ENCODE data around the gene ABLIM2. TPM values are rescaled to one million over a fixed set of nuclear protein-coding genes. Genes with fewer than 3 reads are reported as not detected.

Gene ABLIM2
- total RNA-seq, 2 experiments from 2014 or later: 0.76 TPM; not detected in 1

- Histone ChIP-seq H3K4me3 (ENCODE audit: low read depth, low read length, poor library complexity, severe bottlenecking) (no peak overlapping the region), H3K36me3 (ENCODE audit: insufficient read depth, low read length) (no peaks in the 10 kb centered on the region), H2AFZ (ENCODE audit: low read length) (no peak overlapping the region), H3K4me2 (ENCODE audit: low read length) (no peak overlapping the region), H3K27ac (ENCODE audit: low read depth, low read length, poor library complexity, severe bottlenecking) (no peak overlapping the region), H3K9me3 (ENCODE audit: low read length) (no peaks in the 10 kb centered on the region), H4K20me1 (ENCODE audit: insufficient read depth, low read length) (no peaks in the 10 kb centered on the region), H3K9me2 (ENCODE audit: insufficient read depth, low read length) (no peaks in the 10 kb centered on the region), H3K4me1 (ENCODE audit: insufficient read depth, low read length, poor library complexity, severe bottlenecking) (no peaks in the 10 kb centered on the region), H3K79me2 (ENCODE audit: insufficient read depth, low read depth, low read length) (no peaks in the 10 kb centered on the region)
- ChIA-PET POLR2A (no interaction called here), CTCF (ENCODE audit: unreplicated experiment) (no interaction called here)
- BruUV-seq (replicated peaks): no TSS peak
- intact Hi-C loops (cut with micrococcal nuclease; ENCODE audit: unreplicated experiment): no loop called here
- no peak for DNase-seq (ENCODE audit: low spot score)
- no peak for TF ChIP-seq CTCF (conservative IDR thresholded peaks at IDR 0.05; ENCODE audit: low read length)
- TF ChIP-seq EZH2phosphoT487 (IDR thresholded peaks at IDR 0.05; ENCODE audit: borderline replicate concordance, low read depth, low read length): no peak
Observed at GRCh38 chr4:8024073-8024786, 134.4 kb downstream of the ABLIM2 start.

GRCh38 chr4:8023696-8024033, 134.9 kb downstream of the ABLIM2 start:
- POLR2A ChIA-PET: no interaction called here
- no peak overlapping the region for H3K27ac ChIP-seq (ENCODE audit: low read depth, low read length, poor library complexity, severe bottlenecking)
- H3K4me1 ChIP-seq (ENCODE audit: insufficient read depth, low read length, poor library complexity, severe bottlenecking): no peaks in the 10 kb centered on the region
- H3K36me3 ChIP-seq (ENCODE audit: insufficient read depth, low read length): no peaks in the 10 kb centered on the region
- no peak overlapping the region for H3K4me3 ChIP-seq (ENCODE audit: low read depth, low read length, poor library complexity, severe bottlenecking)
- no peaks in the 10 kb centered on the region for H3K79me2 ChIP-seq (ENCODE audit: insufficient read depth, low read depth, low read length)
- intact Hi-C loops (cut with micrococcal nuclease; ENCODE audit: unreplicated experiment): no loop called here
- no TSS peak for BruUV-seq (replicated peaks)
- H4K20me1 ChIP-seq (ENCODE audit: insufficient read depth, low read length): no peaks in the 10 kb centered on the region
- DNase-seq (ENCODE audit: low spot score): no peak
- H3K4me2 ChIP-seq (ENCODE audit: low read length): no peak overlapping the region
- TF ChIP-seq CTCF (conservative IDR thresholded peaks at IDR 0.05; ENCODE audit: low read length) (no peak), EZH2phosphoT487 (IDR thresholded peaks at IDR 0.05; ENCODE audit: borderline replicate concordance, low read depth, low read length) (no peak)
- H3K9me3 ChIP-seq (ENCODE audit: low read length): no peaks in the 10 kb centered on the region
- H2AFZ ChIP-seq (ENCODE audit: low read length): no peak overlapping the region
- H3K9me2 ChIP-seq (ENCODE audit: insufficient read depth, low read length): no peaks in the 10 kb centered on the region
- CTCF ChIA-PET (ENCODE audit: unreplicated experiment): no interaction called here

- Histone ChIP-seq H2AFZ (ENCODE audit: low read length) (no peak overlapping the region), H3K9me3 (ENCODE audit: low read length) (no peaks in the 10 kb centered on the region), H3K4me3 (ENCODE audit: low read depth, low read length, poor library complexity, severe bottlenecking) (no peak overlapping the region), H3K9me2 (ENCODE audit: insufficient read depth, low read length) (no peaks in the 10 kb centered on the region), H3K27ac (ENCODE audit: low read depth, low read length, poor library complexity, severe bottlenecking) (no peak overlapping the region), H3K79me2 (ENCODE audit: insufficient read depth, low read depth, low read length) (no peaks in the 10 kb centered on the region), H4K20me1 (ENCODE audit: insufficient read depth, low read length) (no peaks in the 10 kb centered on the region), H3K4me1 (ENCODE audit: insufficient read depth, low read length, poor library complexity, severe bottlenecking) (no peaks in the 10 kb centered on the region), H3K36me3 (ENCODE audit: insufficient read depth, low read length) (no peaks in the 10 kb centered on the region), H3K4me2 (ENCODE audit: low read length) (no peak overlapping the region)
- no peak for DNase-seq (ENCODE audit: low spot score)
- ChIA-PET POLR2A (no interaction called here), CTCF (ENCODE audit: unreplicated experiment) (no interaction called here)
- TF ChIP-seq EZH2phosphoT487 (IDR thresholded peaks at IDR 0.05; ENCODE audit: borderline replicate concordance, low read depth, low read length): no peak
- TF ChIP-seq CTCF (conservative IDR thresholded peaks at IDR 0.05; ENCODE audit: low read length): no peak
- intact Hi-C loops (cut with micrococcal nuclease; ENCODE audit: unreplicated experiment): no loop called here
- no TSS peak for BruUV-seq (replicated peaks)
Observed at GRCh38 chr4:8022767-8023695, 135.6 kb downstream of the ABLIM2 start.
